GM20431 (cell line): ENCODE measurements around the gene DNAJB2.
"Not testable (repeated sequence)": the region's sequence is repeated elsewhere in the genome, so short reads cannot be mapped to it uniquely, and the experiment has no call there.

ENCODE experiments used
- in situ Hi-C: fragments of 300-500 bp; cut with MseI, MboI; formaldehyde crosslinking; loops from one replicate; pipeline ENCODE4 v1.15.0; 2020; ENCODE audit warnings: low sequenced_read_pairs; ENCODE audit not compliant: unreplicated experiment

The DNAJB2 gene

GRCh38 chr2:219296631-219297391, 17.6 kb downstream of the DNAJB2 start:
- in situ Hi-C loops, result no loop called here

GRCh38 chr2:219297766-219298456, 18.7 kb downstream of the DNAJB2 start:
- in situ Hi-C loops, result no loop called here

- in situ Hi-C loops, result no loop called here
Measured at GRCh38 chr2:219298759-219299371, 19.7 kb downstream of the DNAJB2 start.

GRCh38 chr2:219299372-219299760, 20.2 kb downstream of the DNAJB2 start:
- in situ Hi-C loops, result no loop called here

GRCh38 chr2:219300022-219300421, 20.9 kb downstream of the DNAJB2 start:
- in situ Hi-C loops, result loop anchor here (10.0 kb wide), 1 partner anchor 145 kb away; no protein-coding TSS in a partner anchor

GRCh38 chr2:219302412-219302968, 23.3 kb downstream of the DNAJB2 start:
- in situ Hi-C loops, result loop anchor here (10.0 kb wide), 1 partner anchor 148 kb away; no protein-coding TSS in a partner anchor

- in situ Hi-C loops, result loop anchor here (10.0 kb wide), 1 partner anchor 149 kb away; no protein-coding TSS in a partner anchor
Measured at GRCh38 chr2:219304223-219304622, 25.1 kb downstream of the DNAJB2 start.

GRCh38 chr2:219306047-219306446, 26.9 kb downstream of the DNAJB2 start:
- in situ Hi-C loops, result loop anchor here (10.0 kb wide), 1 partner anchor 151 kb away; no protein-coding TSS in a partner anchor

- in situ Hi-C loops, result loop anchor here (10.0 kb wide), 1 partner anchor 154 kb away; no protein-coding TSS in a partner anchor
Measured at GRCh38 chr2:219308142-219309101, 29.3 kb downstream of the DNAJB2 start.

- in situ Hi-C loops, result loop anchor here (10.0 kb wide), 1 partner anchor 154 kb away; no protein-coding TSS in a partner anchor
Measured at GRCh38 chr2:219309278-219309677, 30.1 kb downstream of the DNAJB2 start, which contains the start of gene PTPRN. Gene PTPRN, minus strand, starts transcription at chr2:219309401. Its CDS starts 69 bp downstream, at chr2:219309332.

- in situ Hi-C loops, result not testable (repeated sequence)
Measured at GRCh38 chr2:219312683-219313263, 33.6 kb downstream of the DNAJB2 start.

- in situ Hi-C loops, result no loop called here
Measured at GRCh38 chr2:219314804-219315468, 35.8 kb downstream of the DNAJB2 start.

GRCh38 chr2:219323434-219323833, 44.3 kb downstream of the DNAJB2 start:
- in situ Hi-C loops, result no loop called here

GRCh38 chr2:219325136-219325535, 46.0 kb downstream of the DNAJB2 start:
- in situ Hi-C loops, result no loop called here

- in situ Hi-C loops, result no loop called here
Measured at GRCh38 chr2:219325657-219326315, 46.6 kb downstream of the DNAJB2 start.

GRCh38 chr2:219327719-219328118, 48.6 kb downstream of the DNAJB2 start:
- in situ Hi-C loops, result no loop called here

- in situ Hi-C loops, result no loop called here
Measured at GRCh38 chr2:219331560-219332213, 52.5 kb downstream of the DNAJB2 start.
